COLO829 (cell line): ENCODE measurements around the gene TEX13D.

Experiments
- DNase-seq: peaks from one replicate; pipeline ENCODE4 v3.0.0; 2012; ENCODE audit warnings: low spot score

TEX13D gene

DNA sequence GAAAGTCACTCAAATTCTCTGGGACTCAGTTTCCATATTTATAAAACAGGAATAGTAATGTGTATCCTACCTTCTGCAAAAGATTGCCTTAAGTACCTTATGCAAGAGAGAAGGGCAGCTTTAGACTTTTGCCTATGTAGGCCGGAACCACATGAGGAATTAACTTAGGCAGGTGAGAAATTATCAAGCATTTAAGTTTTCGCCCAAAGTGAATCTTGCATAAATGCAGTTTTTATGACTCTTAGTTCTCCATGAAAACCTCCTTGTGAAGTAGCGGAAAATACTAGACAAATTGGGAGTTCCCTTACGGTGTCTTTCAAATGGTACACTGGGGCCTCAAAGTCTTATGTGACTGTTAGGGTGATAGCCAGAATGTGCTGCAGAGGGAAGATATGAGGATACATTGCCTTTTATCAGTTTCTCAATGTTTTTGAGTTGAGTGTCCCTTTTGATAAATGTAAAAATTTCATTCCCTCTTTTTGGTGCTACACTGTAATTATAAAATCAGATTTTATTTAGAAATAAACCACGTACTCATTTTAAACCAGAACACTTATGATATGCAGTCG, 16.5 kb downstream of the TEX13D start:
- no peak for DNase-seq

- DNase-seq = no peak
Observed at GRCh38 chrX:124354648-124355047, 22.2 kb downstream of the TEX13D start.

DNA sequence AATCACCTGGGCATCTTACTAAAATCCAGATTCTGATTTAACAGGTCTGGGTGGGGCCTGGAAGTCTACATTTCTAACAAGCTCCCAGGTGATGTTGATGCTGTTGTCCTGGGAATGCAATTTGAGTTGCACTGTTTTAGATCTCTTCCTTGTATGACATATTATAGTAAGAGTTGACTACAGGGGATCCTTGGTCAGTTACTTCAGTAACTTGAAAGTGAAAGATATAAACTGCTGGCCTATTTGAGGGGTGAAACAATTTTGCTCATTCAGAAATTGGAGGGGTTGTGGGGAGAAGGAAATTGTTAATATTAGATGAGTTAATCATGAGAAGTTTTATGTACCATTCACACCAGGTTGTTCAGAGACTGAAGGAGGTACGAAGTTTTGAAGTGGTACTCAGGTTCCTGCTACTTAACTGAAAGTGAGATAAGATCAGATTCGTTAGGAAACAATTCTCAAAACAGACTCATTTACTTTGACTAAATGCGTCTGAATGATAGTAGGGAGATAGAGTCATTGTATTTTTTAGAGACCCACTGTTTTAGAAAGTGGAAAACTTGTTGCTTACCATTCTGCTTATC, 26.4 kb downstream of the TEX13D start:
- no peak for DNase-seq

DNA sequence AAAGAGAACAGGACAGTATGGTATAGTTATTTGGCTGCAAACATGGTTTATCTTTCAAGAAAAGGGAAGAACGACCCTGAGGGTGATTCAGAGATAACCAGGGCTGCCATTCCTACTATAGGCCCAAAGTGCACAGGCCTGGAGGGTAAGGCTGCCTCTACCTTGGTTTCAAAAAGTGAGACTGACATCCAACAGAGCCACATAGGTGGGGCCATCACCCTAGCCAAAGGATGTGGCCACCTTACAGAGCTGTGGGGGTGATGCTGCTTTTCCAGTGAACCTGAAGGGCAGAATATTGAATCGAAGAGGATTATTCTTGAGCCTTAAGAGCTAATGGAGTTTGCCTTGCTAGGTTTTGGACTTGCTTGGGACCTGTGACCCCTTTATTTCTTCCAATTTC, 29.6 kb downstream of the TEX13D start:
- DNase-seq = no peak

DNA sequence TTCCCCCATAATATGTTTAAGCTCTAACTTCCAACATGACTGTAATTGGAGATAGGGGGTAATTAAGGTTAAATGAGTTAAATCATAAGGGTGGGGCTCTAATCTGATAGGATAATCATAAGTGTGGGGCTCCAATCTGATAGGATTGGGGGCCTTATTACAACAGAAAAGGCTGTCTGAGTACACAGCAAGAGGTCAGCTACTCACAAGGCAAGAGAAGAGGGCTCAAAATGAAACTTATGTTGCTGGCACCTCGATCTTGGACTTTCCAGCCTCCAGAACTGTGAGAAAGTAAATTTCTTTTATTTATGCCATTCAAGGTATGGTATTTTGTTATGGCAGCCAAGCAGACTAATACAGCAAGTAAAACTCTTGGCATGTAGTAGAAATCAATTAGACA, 30.3 kb downstream of the TEX13D start:
- no peak for DNase-seq

GRCh38 chrX:124369722-124370121, 37.3 kb downstream of the TEX13D start:
- DNase-seq = no peak

DNA sequence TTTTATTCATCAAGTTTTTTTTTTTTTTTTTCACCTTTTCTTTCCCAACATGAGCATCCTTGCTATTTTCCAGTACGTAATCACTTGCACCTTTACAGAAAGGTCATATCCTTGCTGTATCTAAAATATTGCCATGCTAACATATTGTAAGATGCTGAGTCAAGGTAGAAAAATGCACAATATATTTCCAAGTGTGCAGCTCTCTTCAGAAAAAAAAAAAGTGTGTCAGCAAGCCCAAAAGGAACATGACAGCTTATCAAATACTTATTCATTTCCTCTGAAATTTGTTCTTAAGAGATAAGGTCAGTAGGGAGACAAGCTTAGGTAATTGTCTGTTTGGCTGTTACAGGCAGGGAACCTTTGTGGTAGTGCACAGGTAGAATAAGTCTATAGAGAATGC, 40.9 kb downstream of the TEX13D start:
- DNase-seq = no peak

DNA sequence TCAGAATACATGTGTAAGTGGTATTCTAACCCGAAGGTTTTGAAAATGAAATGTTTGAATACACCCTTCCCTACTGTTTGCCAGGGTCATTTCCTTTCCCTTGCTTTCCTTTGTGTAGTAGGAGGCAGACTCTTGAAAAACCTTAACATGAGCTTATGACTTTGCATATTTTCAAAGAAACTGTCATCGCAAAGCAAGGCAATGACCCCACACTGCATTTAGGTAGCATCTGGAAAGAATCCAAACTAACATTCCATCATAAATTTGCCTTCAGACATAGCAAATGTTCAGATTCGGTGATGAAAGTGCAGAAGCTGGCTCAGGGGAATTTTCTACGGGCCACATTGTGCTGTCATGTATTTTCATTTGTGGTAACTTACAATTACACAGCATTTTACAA, 46.2 kb downstream of the TEX13D start:
- DNase-seq = no peak

DNA sequence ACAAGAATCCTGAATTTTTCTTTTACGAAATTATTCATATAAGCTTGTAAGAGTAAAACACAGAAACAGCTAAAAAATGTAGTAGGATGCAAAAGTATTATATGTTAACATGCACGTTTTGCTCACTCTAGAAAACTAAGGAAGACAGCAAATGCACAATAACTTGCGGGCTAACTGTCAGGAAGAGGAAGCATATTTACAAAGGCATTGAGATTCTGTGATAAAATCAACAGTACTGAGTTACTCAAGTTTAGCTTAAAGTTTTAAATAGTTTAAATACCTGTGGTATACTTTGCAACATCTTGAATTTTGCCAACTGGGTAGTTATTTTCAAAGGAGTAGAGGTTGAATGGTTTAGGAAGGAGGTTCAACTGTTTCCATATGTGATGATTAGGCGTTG, 50.9 kb downstream of the TEX13D start:
- DNase-seq = no peak

- no peak for DNase-seq
Observed at GRCh38 chrX:124386401-124386800, 53.9 kb downstream of the TEX13D start.
